Ishikawa (cell line): ENCODE data around the gene ZFP3.
A peak's percentile ranks its signal among the peaks of the same experiment; 100 is the strongest.

Experiments
- CEBPB ChIP-seq: IDR thresholded peaks from 2 replicates; pipeline ENCODE4 v1.6.1; 2012
- CREB1 ChIP-seq: IDR thresholded peaks from 2 replicates; pipeline ENCODE4 v1.6.1; 2012; ENCODE audit warnings: low read depth
- EGR1 ChIP-seq: IDR thresholded peaks from 2 replicates; pipeline ENCODE4 v1.6.1; 2012
- EP300 ChIP-seq: IDR thresholded peaks from 2 replicates; pipeline ENCODE4 v1.6.1; 2012; ENCODE audit warnings: borderline replicate concordance
- FOXM1 ChIP-seq: IDR thresholded peaks from 2 replicates; pipeline ENCODE4 v1.6.1; 2012; ENCODE audit warnings: low read depth, borderline replicate concordance
- MAX ChIP-seq: IDR thresholded peaks from 2 replicates; pipeline ENCODE4 v1.6.1; 2012
- NFIC ChIP-seq: IDR thresholded peaks from 2 replicates; pipeline ENCODE4 v1.6.1; 2012
- RAD21 ChIP-seq: IDR thresholded peaks from 2 replicates; pipeline ENCODE4 v1.6.1; 2012; ENCODE audit warnings: low read depth
- REST ChIP-seq: IDR thresholded peaks from 2 replicates; pipeline ENCODE4 v1.6.1; 2012; ENCODE audit warnings: low read depth, mild to moderate bottlenecking
- TAF1 ChIP-seq: IDR thresholded peaks from 2 replicates; pipeline ENCODE4 v1.6.1; 2012; ENCODE audit warnings: low read depth, mild to moderate bottlenecking
- TCF12 ChIP-seq: IDR thresholded peaks from 2 replicates; pipeline ENCODE4 v1.6.1; 2012; ENCODE audit warnings: low read depth
- TEAD4 ChIP-seq: IDR thresholded peaks from 2 replicates; pipeline ENCODE4 v1.6.1; 2012
- USF1 ChIP-seq: IDR thresholded peaks from 2 replicates; pipeline ENCODE4 v1.6.1; 2012
- YY1 ChIP-seq: IDR thresholded peaks from 2 replicates; pipeline ENCODE4 v1.6.1; 2012; ENCODE audit warnings: low read depth
- ZBTB7A ChIP-seq: IDR thresholded peaks from 2 replicates; pipeline ENCODE4 v1.6.1; 2012; ENCODE audit warnings: low read depth

Gene ZFP3

GRCh38 chr17:5080591-5080990, 2.3 kb downstream of the ZFP3 start:
- TF ChIP-seq EP300 (no peak), USF1 (no peak), MAX (no peak)

- TF ChIP-seq TEAD4: no peak
- TF ChIP-seq USF1: peak; percentile 49
These were observed 14.1 kb downstream of the ZFP3 start for GRCh38 chr17:5092218-5093010.

- TF ChIP-seq RAD21 (no peak), YY1 (no peak), CREB1 (no peak), USF1 (no peak), EGR1 (no peak), FOXM1 (no peak), EP300 (no peak), CEBPB (no peak), MAX (no peak), REST (no peak), TEAD4 (no peak), NFIC (no peak), ZBTB7A (no peak), TCF12 (no peak), TAF1 (no peak)
These were observed 18.4 kb downstream of the ZFP3 start for GRCh38 chr17:5096731-5097100.

- TF ChIP-seq MAX (no peak), USF1 (no peak), ZBTB7A (no peak), FOXM1 (no peak), REST (no peak), EP300 (no peak)
These were observed 19.0 kb downstream of the ZFP3 start for GRCh38 chr17:5097101-5097834.

- TF ChIP-seq ZBTB7A: no peak
- no peak for TF ChIP-seq TCF12
- TF ChIP-seq USF1: no peak
- no peak for TF ChIP-seq NFIC
- no peak for TF ChIP-seq REST
- no peak for TF ChIP-seq RAD21
- no peak for TF ChIP-seq CREB1
- no peak for TF ChIP-seq FOXM1
- no peak for TF ChIP-seq YY1
- TF ChIP-seq CEBPB: no peak
- no peak for TF ChIP-seq TEAD4
- no peak for TF ChIP-seq MAX
- TF ChIP-seq EGR1: no peak
- TF ChIP-seq EP300: no peak
- TF ChIP-seq TAF1: no peak
These were observed 21.0 kb downstream of the ZFP3 start for GRCh38 chr17:5099271-5099670.
